HG03060 (cell line): ENCODE data around the gene YDJC.
"Not testable (repeated sequence)": the region's sequence is repeated elsewhere in the genome, so short reads cannot be mapped to it uniquely, and the experiment has no call there.

Source experiments
- ATAC-seq: cut with Tn5 transposase; IDR thresholded peaks from one replicate; pipeline ENCODE4 v1.9.1; 2021; ENCODE audit warnings: low read depth, moderate number of reproducible peaks; ENCODE audit not compliant: unreplicated experiment

The YDJC gene

GRCh38 chr22:21632931-21633330, 3.1 kb upstream of the YDJC start:
- ATAC-seq, result no peak

DNA sequence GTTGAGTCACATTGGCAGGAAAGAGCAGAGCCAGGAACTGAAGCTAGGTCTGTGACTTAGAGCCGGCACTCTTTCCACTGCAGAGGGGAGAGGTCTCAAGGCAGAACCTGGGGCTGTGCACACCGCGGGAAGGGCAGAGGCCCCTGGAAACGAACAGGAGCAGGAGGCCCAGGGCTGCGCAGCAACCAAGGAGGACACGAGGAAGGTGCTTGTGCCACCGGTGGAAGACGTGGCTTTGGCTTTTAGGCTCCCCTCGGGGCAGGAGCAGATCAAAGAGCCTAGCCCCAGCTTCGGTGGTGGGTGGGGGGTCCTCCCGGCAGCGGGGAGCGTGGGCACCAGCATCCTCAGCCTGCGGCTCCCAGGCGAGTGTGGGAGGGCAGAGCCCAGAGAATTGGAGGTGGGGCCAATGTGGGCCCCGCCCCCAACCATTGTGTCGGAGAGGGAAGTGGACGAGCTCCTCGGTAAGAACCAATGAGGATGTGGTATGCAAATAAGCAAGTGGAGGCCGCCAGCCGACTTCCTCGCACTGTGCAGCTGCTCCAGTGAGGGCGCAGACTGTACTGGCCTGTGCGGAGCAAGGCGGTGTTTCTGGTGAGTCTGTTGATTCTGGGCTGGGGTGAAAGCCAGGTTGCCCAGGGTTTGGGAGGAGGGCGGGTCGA, 2.5 kb upstream of the YDJC start, which contains the start of gene CCDC116:
Gene CCDC116, plus strand, starts transcription at position 524 of the 659 bp plus-strand sequence. CDS start 422 bp downstream, outside the sequence.
- no peak for ATAC-seq

- ATAC-seq, result no peak
Measured at GRCh38 chr22:21631025-21631424, 1.2 kb upstream of the YDJC start.

DNA sequence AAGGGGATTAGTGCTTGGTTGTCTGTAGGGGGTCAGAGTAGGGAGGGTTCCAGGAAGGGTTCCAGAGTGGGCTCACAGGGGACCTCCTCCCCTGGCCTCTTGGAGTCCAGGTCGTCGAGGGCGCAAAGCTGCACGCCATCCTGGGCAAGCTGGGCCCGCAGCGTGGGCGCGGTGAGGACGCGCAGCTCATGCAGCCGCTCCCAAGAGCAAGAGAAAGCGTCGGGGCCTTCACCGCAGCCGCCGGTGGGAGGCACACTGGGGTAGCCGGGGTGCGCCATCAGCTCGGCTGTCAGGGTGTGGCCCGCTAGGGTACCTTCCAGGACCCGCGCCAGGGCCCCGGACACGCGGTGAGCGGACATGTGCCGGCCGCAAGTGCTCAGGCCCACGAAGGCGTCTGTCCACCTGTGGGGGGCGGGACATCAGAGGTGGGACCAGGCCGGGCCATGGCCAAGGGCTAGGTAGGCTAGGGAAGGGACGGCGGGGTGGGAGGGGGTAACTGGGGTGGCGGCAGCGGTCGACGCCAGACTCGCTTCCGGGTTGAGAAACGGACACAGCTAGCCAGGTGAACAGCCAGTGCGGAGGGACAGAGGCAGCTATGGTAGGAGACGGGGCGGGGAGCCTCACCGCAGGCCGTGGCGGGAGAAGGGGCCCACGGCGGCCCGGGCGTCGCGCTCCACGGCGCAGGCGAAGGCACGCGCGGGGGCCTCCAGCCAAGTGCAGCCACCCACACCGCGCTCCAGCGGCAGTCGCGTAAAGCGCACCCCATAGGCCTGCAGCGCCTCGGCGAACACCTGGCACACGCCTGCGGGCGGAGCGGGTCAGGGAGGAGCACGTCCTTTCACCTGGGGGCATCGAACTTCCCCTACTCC, 1.2 kb downstream of the YDJC start:
- no peak for ATAC-seq

GRCh38 chr22:21626735-21627469, 2.9 kb downstream of the YDJC start:
- ATAC-seq, result no peak

GRCh38 chr22:21626073-21626734, 3.6 kb downstream of the YDJC start:
- ATAC-seq, result no peak

GRCh38 chr22:21624880-21625791, 4.7 kb downstream of the YDJC start:
- ATAC-seq, result no peak

- ATAC-seq, result no peak
Measured at GRCh38 chr22:21624120-21624879, 5.5 kb downstream of the YDJC start.

- no peak for ATAC-seq
Measured at GRCh38 chr22:21623648-21623970, 6.2 kb downstream of the YDJC start.

DNA sequence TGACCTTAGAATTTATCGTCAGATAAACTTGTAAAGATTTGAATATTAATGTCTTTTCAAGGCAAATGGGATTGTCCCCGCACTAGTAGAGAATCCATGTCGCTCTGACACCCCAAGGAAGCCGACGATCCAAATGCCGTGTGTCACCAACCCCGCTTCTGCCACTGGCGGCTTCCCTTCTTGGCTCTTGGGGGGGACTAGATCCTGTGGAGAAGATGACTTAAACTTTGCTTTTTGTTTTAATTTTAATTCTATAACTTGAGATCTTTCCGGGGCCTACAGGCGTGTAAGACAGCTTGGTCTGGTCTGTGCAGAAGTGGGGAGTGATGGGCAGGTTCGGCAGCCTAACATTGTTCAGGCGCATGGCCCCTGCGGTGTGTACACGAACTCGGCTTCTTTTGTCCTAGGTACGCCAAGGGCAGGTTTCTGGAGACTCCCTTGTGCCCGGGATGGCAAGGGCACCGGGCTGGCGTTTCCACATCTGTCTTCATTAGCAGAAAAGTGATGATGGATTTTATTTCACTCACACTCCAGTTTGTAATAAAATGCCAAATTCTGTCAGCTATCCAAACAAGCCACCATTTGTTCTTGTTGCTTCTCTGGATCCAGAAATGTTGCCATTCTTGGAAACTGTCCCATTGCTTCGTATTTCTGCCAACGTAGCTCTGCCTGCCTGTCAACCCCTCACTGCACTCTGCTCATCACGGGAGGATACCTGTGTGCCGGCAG, 6.7 kb downstream of the YDJC start:
- no peak for ATAC-seq

DNA sequence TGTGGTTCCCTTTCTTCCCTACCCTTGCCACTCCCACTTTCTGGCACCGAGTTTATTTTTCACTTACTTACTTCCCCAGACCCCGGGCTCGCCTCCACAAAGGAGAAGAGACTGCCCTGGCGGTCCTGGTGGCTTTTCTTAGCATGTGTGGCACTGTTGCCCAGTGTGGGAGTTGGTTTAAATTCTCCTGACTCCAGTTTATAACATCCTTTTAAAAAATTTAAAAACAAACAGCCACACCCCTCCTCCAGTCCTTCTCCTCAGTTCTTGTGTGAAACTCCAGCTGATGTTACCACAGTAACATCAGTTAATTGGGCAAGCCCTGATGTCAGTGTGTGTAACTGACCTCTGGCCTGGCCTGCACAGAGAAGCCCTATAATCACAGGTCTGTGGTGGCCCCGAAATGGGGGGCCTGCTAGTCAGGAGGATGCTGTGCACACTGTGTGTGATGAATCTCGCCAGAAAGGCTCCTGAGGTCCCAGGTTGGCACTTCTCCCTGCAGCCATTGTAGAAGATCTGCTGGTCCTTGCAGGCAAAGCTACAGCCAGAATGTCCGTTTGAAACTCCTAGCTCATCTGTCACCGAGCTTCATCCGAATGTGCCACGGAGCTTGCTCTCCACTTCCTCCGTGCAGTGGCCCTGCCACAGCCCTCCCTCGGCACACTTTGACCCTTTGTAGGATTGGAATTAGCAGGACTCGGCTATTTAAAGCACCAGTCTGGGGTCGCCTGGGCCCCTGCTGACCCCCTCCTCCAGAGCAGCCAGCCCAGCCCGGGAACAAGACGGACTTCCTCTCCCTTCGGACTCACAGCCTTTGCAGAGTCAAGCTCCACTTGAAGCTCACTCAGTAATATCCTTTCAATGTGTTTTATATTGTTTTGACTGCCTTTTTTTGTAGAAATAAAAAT, 7.6 kb downstream of the YDJC start:
- ATAC-seq, result no peak

- no peak for ATAC-seq
Measured at GRCh38 chr22:21621025-21621424, 8.8 kb downstream of the YDJC start.

- not testable (repeated sequence) for ATAC-seq
Measured at GRCh38 chr22:21617337-21617736, 12.5 kb downstream of the YDJC start.

- ATAC-seq, result no peak
Measured at GRCh38 chr22:21615731-21616130, 14.1 kb downstream of the YDJC start.

- no peak for ATAC-seq
Measured at GRCh38 chr22:21613553-21614233, 16.1 kb downstream of the YDJC start.

- ATAC-seq, result no peak
Measured at GRCh38 chr22:21612858-21613257, 17.0 kb downstream of the YDJC start.
